Activated naive CD4-positive, alpha-beta T cell treated with anti-CD3 and anti-CD28 coated beads, Interleukin-2, amount 50 U/mL, for 16 hours (primary cell): ENCODE measurements around the gene MARS2.
"Not testable (repeated sequence)": the region's sequence is repeated elsewhere in the genome, so short reads cannot be mapped to it uniquely, and the experiment has no call there.

Source experiments
- DNase-seq: peaks from one replicate; pipeline ENCODE4 v3.0.0-alpha.2; 2020

MARS2 gene

GRCh38 chr2:197707316-197708213 lies 2.4 kb downstream of the MARS2 start:
- no peak for DNase-seq

GRCh38 chr2:197708331-197708730 lies 3.2 kb downstream of the MARS2 start:
- DNase-seq, result no peak

GRCh38 chr2:197709140-197709539 lies 4.0 kb downstream of the MARS2 start:
- DNase-seq, result not testable (repeated sequence)

GRCh38 chr2:197710424-197711042 lies 5.4 kb downstream of the MARS2 start:
- DNase-seq, result no peak

GRCh38 chr2:197711578-197711977 lies 6.4 kb downstream of the MARS2 start:
- no peak for DNase-seq

- no peak for DNase-seq
Measured at GRCh38 chr2:197713271-197713670, 8.1 kb downstream of the MARS2 start.

- DNase-seq, result no peak
Measured at GRCh38 chr2:197717863-197718262, 12.7 kb downstream of the MARS2 start.

- no peak for DNase-seq
Measured at GRCh38 chr2:197727011-197727410, 21.8 kb downstream of the MARS2 start.

GRCh38 chr2:197728555-197729544 lies 23.7 kb downstream of the MARS2 start:
- not testable (repeated sequence) for DNase-seq

- DNase-seq, result no peak
Measured at GRCh38 chr2:197740200-197740599, 35.0 kb downstream of the MARS2 start.
